SK-N-SH (cell line): Measurements from ENCODE around the gene KRTAP9-3. TPM values are rescaled to one million over a fixed set of nuclear protein-coding genes. Genes with fewer than 3 reads are reported as not detected.
"Not testable (repeated sequence)": the region's sequence is repeated elsewhere in the genome, so short reads cannot be mapped to it uniquely, and the experiment has no call there.

Experiments
- CTCF ChIA-PET: fragments of 300-600, 350-600 bp; formaldehyde crosslinking; extraction: SDS; loops from one replicate; lab custom pipeline; 2021; lab: Yijun Ruan, JAX
- POLR2A ChIA-PET: fragments of 350-600 bp; sonication (Branson Sonifier 250); formaldehyde crosslinking; extraction: SDS; loops from one replicate; lab custom pipeline; 2020; ENCODE audit warnings: antibody characterized with exemption, inconsistent platforms; lab: Yijun Ruan, JAX
- DNase-seq: peaks from one replicate; pipeline ENCODE4 v3.0.0; 2012
- H2AFZ ChIP-seq: fragments of 200-600 bp; sonication (generic); 2 replicates; pipeline ENCODE4 v1.8.1; 2016; ENCODE audit warnings: antibody characterized with exemption, mild to moderate bottlenecking, low read depth
- H3F3A ChIP-seq: fragments of 200-600 bp; sonication (generic); replicated peaks from 2 replicates; pipeline ENCODE3; 2016; ENCODE audit warnings: antibody characterized with exemption, mild to moderate bottlenecking; ENCODE audit not compliant: insufficient read depth
- H3K27ac ChIP-seq, 2 experiments: fragments of 200-500 bp in 1 of 2; fragments of 200-600 bp in 1 of 2; sonication (Bioruptor generic) in 1 of 2; sonication (generic), shearing (Covaris generic) in 1 of 2; 2 replicates each; pipeline versions ENCODE4 v1.5.1 to v1.6.1; 2014 to 2016; ENCODE audit warnings: low read depth in 2 of 2, inconsistent platforms in 1 of 2, low read length in 1 of 2, mild to moderate bottlenecking in 1 of 2, mixed read lengths in 1 of 2
- H3K27me3 ChIP-seq: fragments of 200-600 bp; sonication (generic), shearing (Covaris generic); 2 replicates; pipeline ENCODE4 v1.6.1; 2016; ENCODE audit warnings: mixed run types; ENCODE audit not compliant: insufficient read depth
- H3K36me3 ChIP-seq, 2 experiments: fragments of 200-500 bp in 1 of 2; fragments of 200-600 bp in 1 of 2; sonication (Bioruptor generic) in 1 of 2; sonication (generic) in 1 of 2; replicated peaks in 1 of 2; 2 replicates each; pipeline versions ENCODE3 to v1.5.1; 2014 to 2016; ENCODE audit warnings: low read length in 1 of 2, mild to moderate bottlenecking in 1 of 2; ENCODE audit not compliant: insufficient read depth in 2 of 2, control insufficient read depth in 1 of 2
- H3K4me1 ChIP-seq, 2 experiments: fragments of 200-500 bp in 1 of 2; fragments of 200-600 bp in 1 of 2; sonication (Bioruptor generic) in 1 of 2; sonication (generic), shearing (Covaris generic) in 1 of 2; 2 replicates each; pipeline versions ENCODE4 v1.5.1 to v1.6.1; 2014 to 2016; ENCODE audit warnings: low read depth in 1 of 2, low read length in 1 of 2, mixed run types in 1 of 2; ENCODE audit not compliant: insufficient read depth in 2 of 2, control insufficient read depth in 1 of 2
- H3K4me2 ChIP-seq: fragments of 200-600 bp; sonication (generic), shearing (Covaris generic); 2 replicates; pipeline ENCODE4 v1.6.1; 2017; ENCODE audit warnings: mixed run types
- H3K4me3 ChIP-seq, 2 experiments: fragments of 200-500 bp in 1 of 2; fragments of 200-600 bp in 1 of 2; sonication (Bioruptor generic) in 1 of 2; sonication (generic), shearing (Covaris generic) in 1 of 2; 2 replicates each; pipeline versions ENCODE4 v1.5.1 to v1.8.1; 2014 to 2016; ENCODE audit warnings: low read depth in 2 of 2, inconsistent platforms in 1 of 2, low read length in 1 of 2, mild to moderate bottlenecking in 1 of 2, mixed read lengths in 1 of 2, moderate library complexity in 1 of 2
- H3K79me2 ChIP-seq: fragments of 200-600 bp; sonication (generic); 2 replicates; pipeline ENCODE4 v1.8.1; 2017; ENCODE audit warnings: mild to moderate bottlenecking; ENCODE audit not compliant: insufficient read depth
- H3K9ac ChIP-seq: fragments of 200-600 bp; sonication (generic); 2 replicates; pipeline ENCODE4 v1.6.1; 2017; ENCODE audit warnings: mixed run types
- H3K9me2 ChIP-seq: fragments of 200-600 bp; sonication (generic); 2 replicates; pipeline ENCODE4 v1.6.1; 2017; ENCODE audit warnings: mixed run types
- H3K9me3 ChIP-seq: fragments of 200-600 bp; sonication (generic); 2 replicates; pipeline ENCODE4 v1.6.1; 2017; ENCODE audit warnings: mixed run types, mild to moderate bottlenecking, moderate library complexity
- H4K20me1 ChIP-seq: fragments of 200-600 bp; sonication (generic); 2 replicates; pipeline ENCODE4 v1.6.1; 2017; ENCODE audit warnings: mild to moderate bottlenecking, mixed run types; ENCODE audit not compliant: insufficient read depth
- CHD2 ChIP-seq: fragments of 150-350 bp; IDR thresholded peaks from 2 replicates; pipeline ENCODE4 v1.6.1; 2018; ENCODE audit warnings: low read length; ENCODE audit not compliant: partially characterized antibody
- CTCF ChIP-seq: fragments of 200-600 bp; sonication (generic); IDR thresholded peaks from 2 replicates; pipeline ENCODE4 v1.6.1; 2017; ENCODE audit warnings: antibody characterized with exemption, mild to moderate bottlenecking, moderate library complexity
- FOXM1 ChIP-seq: IDR thresholded peaks from 2 replicates; pipeline ENCODE4 v1.4.0; 2012; ENCODE audit warnings: low read depth, mild to moderate bottlenecking
- GABPA ChIP-seq: IDR thresholded peaks from 2 replicates; pipeline ENCODE4 v1.4.0; 2012; ENCODE audit warnings: low read depth, mild to moderate bottlenecking
- IRF3 ChIP-seq: fragments of 150-350 bp; IDR thresholded peaks from 2 replicates; pipeline ENCODE4 v1.6.1; 2016; ENCODE audit warnings: mild to moderate bottlenecking, low read depth, low read length
- MAX ChIP-seq: IDR thresholded peaks from 2 replicates; pipeline ENCODE4 v1.4.0; 2012; ENCODE audit warnings: low read depth
- RAD21 ChIP-seq: IDR thresholded peaks from 2 replicates; pipeline ENCODE4 v1.6.1; 2012; ENCODE audit warnings: mild to moderate bottlenecking, low read length
- REST ChIP-seq: IDR thresholded peaks from 2 replicates; pipeline ENCODE4 v1.6.1; 2012; ENCODE audit warnings: mild to moderate bottlenecking, low read depth, low read length, moderate library complexity
- RXRA ChIP-seq: IDR thresholded peaks from 2 replicates; pipeline ENCODE4 v1.4.0; 2012; ENCODE audit warnings: low read depth, mild to moderate bottlenecking, borderline replicate concordance
- SIN3A ChIP-seq: IDR thresholded peaks from 2 replicates; pipeline ENCODE4 v1.6.1; 2012; ENCODE audit warnings: low read depth, mild to moderate bottlenecking, low read length, moderate library complexity, borderline replicate concordance
- TCF12 ChIP-seq: IDR thresholded peaks from 2 replicates; pipeline ENCODE4 v1.4.0; 2012
- TEAD4 ChIP-seq: IDR thresholded peaks from 2 replicates; pipeline ENCODE4 v1.4.0; 2012; ENCODE audit warnings: mild to moderate bottlenecking, borderline replicate concordance; ENCODE audit not compliant: insufficient read depth
- YY1 ChIP-seq: IDR thresholded peaks from 2 replicates; pipeline ENCODE4 v1.4.0; 2012; ENCODE audit warnings: low read depth, mild to moderate bottlenecking
- WGBS: methylation state at CpG from one replicate; pipeline ENCODE4 v1.1.6; 2017; ENCODE audit warnings: low lambda C conversion rate; 5-methylcytosine and 5-hydroxymethylcytosine counted together
- polyA plus RNA-seq, 3 experiments: library from polyadenylated mRNA; depleted of rRNA; stranded (reverse); fragments of >200 nt; gene quantifications; 2 replicates each; pipeline ENCODE4 v1.2.3, GENCODE V29; 2012

Gene KRTAP9-3
- polyA plus RNA-seq, 1 of the 3 experiments (the other 2 are of a cell fraction) = not detected

GRCh38 chr17:41230094-41230493 lies 2.2 kb upstream of the KRTAP9-3 start:
- no peak overlapping the region for H3K27ac ChIP-seq
- no peaks in the 10 kb centered on the region for H3K9me3 ChIP-seq
- H3K9me2 ChIP-seq = no peaks in the 10 kb centered on the region
- H3K4me3 ChIP-seq = no peak overlapping the region
- no peak overlapping the region for H3K4me2 ChIP-seq
- H3K36me3 ChIP-seq = no peaks in the 10 kb centered on the region
- no peak for DNase-seq
- H3K9ac ChIP-seq = no peak overlapping the region
- H3K27me3 ChIP-seq = peaks cover 42% of the 10 kb centered on the region; the same call in 1 of the 2 replicates
- H2AFZ ChIP-seq = no peak overlapping the region
- no peaks in the 10 kb centered on the region for H3K4me1 ChIP-seq
- no peak for TF ChIP-seq CHD2
- TF ChIP-seq IRF3 = no peak
- TF ChIP-seq REST = no peak
- no peak for TF ChIP-seq SIN3A
- no peak for TF ChIP-seq CTCF
- no peak for TF ChIP-seq TEAD4
- TF ChIP-seq RXRA = no peak
- no peak for TF ChIP-seq FOXM1
- no peak for TF ChIP-seq RAD21
- no peak for TF ChIP-seq GABPA
- CTCF ChIA-PET = no interaction called here
- H4K20me1 ChIP-seq = no peaks in the 10 kb centered on the region
- H3F3A ChIP-seq = no peaks in the 10 kb centered on the region
- POLR2A ChIA-PET = no interaction called here
- no peaks in the 10 kb centered on the region for H3K79me2 ChIP-seq

- H3K79me2 ChIP-seq = no peaks in the 10 kb centered on the region
- no peaks in the 10 kb centered on the region for H3F3A ChIP-seq
- no peaks in the 10 kb centered on the region for H3K4me1 ChIP-seq
- ChIA-PET POLR2A (no interaction called here), CTCF (no interaction called here)
- no peaks in the 10 kb centered on the region for H3K9me2 ChIP-seq
- H4K20me1 ChIP-seq = no peaks in the 10 kb centered on the region
- no peak for DNase-seq
- 16% methylated on average over 6 of the region's 6 CpGs for WGBS
- no peaks in the 10 kb centered on the region for H3K9me3 ChIP-seq
- no peak overlapping the region for H3K4me3 ChIP-seq
- peaks cover 42% of the 10 kb centered on the region; the same call in 1 of the 2 replicates for H3K27me3 ChIP-seq
- H2AFZ ChIP-seq = no peak overlapping the region
- no peak overlapping the region for H3K4me2 ChIP-seq
- no peak for TF ChIP-seq TCF12
- no peak for TF ChIP-seq MAX
- TF ChIP-seq FOXM1 = no peak
- no peak for TF ChIP-seq YY1
- TF ChIP-seq, all 33 proteins: peak for 0
- no peaks in the 10 kb centered on the region for H3K36me3 ChIP-seq
- H3K27ac ChIP-seq = no peak overlapping the region
- H3K9ac ChIP-seq = no peak overlapping the region
Measured at GRCh38 chr17:41231731-41232130, 518 bp upstream of the KRTAP9-3 start.

GRCh38 chr17:41237116-41237515 lies 4.9 kb downstream of the KRTAP9-3 start:
- 12% methylated on average over 4 of the region's 4 CpGs for WGBS

More at GRCh38 chr17:41237116-41237515, 4.9 kb downstream of the KRTAP9-3 start:
- DNase-seq, H4K20me1 ChIP-seq, H3K36me3 ChIP-seq, POLR2A ChIA-PET, H3K27ac ChIP-seq, H3K9me3 ChIP-seq, H3K79me2 ChIP-seq, H3K4me2 ChIP-seq, H3K9ac ChIP-seq, CTCF ChIA-PET, H2AFZ ChIP-seq, H3F3A ChIP-seq, H3K4me3 ChIP-seq, H3K4me1 ChIP-seq, H3K9me2 ChIP-seq: not testable (repeated sequence)
- H3K27me3 ChIP-seq = peaks cover 20% of the 10 kb centered on the region; the same call in 1 of the 2 replicates
